ENCODE measurements around the gene PRSS23.
"Not testable (repeated sequence)": the region's sequence is repeated elsewhere in the genome, so short reads cannot be mapped to it uniquely, and the experiment has no call there.

PRSS23 gene

GRCh38 chr11:86765203-86765602 is 35.1 kb upstream of the PRSS23 start:
- TF ChIP-seq, protein P1, sequence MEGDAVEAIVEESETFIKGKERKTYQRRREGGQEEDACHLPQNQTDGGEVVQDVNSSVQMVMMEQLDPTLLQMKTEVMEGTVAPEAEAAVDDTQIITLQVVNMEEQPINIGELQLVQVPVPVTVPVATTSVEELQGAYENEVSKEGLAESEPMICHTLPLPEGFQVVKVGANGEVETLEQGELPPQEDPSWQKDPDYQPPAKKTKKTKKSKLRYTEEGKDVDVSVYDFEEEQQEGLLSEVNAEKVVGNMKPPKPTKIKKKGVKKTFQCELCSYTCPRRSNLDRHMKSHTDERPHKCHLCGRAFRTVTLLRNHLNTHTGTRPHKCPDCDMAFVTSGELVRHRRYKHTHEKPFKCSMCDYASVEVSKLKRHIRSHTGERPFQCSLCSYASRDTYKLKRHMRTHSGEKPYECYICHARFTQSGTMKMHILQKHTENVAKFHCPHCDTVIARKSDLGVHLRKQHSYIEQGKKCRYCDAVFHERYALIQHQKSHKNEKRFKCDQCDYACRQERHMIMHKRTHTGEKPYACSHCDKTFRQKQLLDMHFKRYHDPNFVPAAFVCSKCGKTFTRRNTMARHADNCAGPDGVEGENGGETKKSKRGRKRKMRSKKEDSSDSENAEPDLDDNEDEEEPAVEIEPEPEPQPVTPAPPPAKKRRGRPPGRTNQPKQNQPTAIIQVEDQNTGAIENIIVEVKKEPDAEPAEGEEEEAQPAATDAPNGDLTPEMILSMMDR (IDR thresholded peaks at IDR 0.05) = no peak
- Histone ChIP-seq H3K27ac (no peak overlapping the region), H3K4me3 (no peak overlapping the region)
- no peak for DNase-seq (ENCODE audit: low spot score)

GRCh38 chr11:86765878-86766277 is 34.5 kb upstream of the PRSS23 start:
- TF ChIP-seq, protein P1 (IDR thresholded peaks at IDR 0.05) = no peak
- Histone ChIP-seq H3K27ac (no peak overlapping the region), H3K4me3 (no peak overlapping the region)
- DNase-seq (ENCODE audit: low spot score) = no peak

GRCh38 chr11:86769219-86769618 is 31.1 kb upstream of the PRSS23 start:
- H3K27ac ChIP-seq = no peak overlapping the region
- H3K4me3 ChIP-seq = no peak overlapping the region
- TF ChIP-seq, protein P1 (IDR thresholded peaks at IDR 0.05) = no peak
- DNase-seq (ENCODE audit: low spot score) = no peak

GRCh38 chr11:86770473-86771027 is 29.8 kb upstream of the PRSS23 start:
- DNase-seq (ENCODE audit: low spot score); H3K4me3 ChIP-seq; H3K27ac ChIP-seq: not testable (repeated sequence)

GRCh38 chr11:86772999-86773398 is 27.3 kb upstream of the PRSS23 start:
- Histone ChIP-seq H3K4me3 (no peak overlapping the region), H3K27ac (no peak overlapping the region)
- TF ChIP-seq, protein P1 (IDR thresholded peaks at IDR 0.05) = no peak
- no peak for DNase-seq (ENCODE audit: low spot score)

DNA sequence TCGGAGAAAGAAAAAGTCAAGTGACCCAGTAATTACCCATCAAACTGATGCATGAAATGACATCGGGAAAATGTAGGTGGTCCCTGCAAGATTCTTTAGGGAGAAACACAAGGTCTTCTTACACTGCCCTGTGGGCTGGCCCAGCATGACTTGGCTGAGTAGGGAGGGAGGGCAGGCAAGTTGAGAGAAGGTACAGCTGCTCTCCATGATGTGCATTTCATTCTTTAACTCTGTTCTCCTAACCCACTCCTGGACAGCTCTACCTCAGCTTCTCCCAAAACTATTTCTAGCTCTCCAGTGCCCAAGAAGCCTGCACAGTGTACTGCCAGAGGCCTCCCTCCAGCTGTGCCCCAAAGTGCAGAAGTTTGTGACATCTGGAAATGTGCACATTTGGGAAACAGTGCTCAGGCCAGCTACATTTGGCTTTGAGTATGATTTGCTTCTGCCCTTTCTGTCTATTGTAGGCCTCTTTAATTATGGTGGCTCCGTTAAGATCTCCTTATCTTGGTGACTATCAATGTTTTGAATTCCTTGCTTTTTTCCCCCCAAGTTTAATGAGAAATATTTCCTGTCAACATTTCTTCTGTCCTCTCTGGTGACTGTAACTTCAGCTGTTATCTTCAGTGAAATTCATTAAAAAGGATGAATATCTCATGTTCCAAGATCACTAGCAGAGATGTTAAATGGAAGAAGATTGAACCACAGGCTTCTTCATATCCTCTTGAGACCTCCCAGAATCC is 26.7 kb upstream of the PRSS23 start:
- DNase-seq (ENCODE audit: low spot score) = no peak
- TF ChIP-seq, protein P1 (IDR thresholded peaks at IDR 0.05) = no peak
- Histone ChIP-seq H3K4me3 (no peak overlapping the region), H3K27ac (no peak overlapping the region)

- no peak overlapping the region for H3K27ac ChIP-seq
- no peak for DNase-seq (ENCODE audit: low spot score)
- TF ChIP-seq, protein P1 (IDR thresholded peaks at IDR 0.05) = no peak
- no peak overlapping the region for H3K4me3 ChIP-seq
Measured at GRCh38 chr11:86774417-86774816, 25.9 kb upstream of the PRSS23 start.
